Liver (tissue), 9 donors: ENCODE data around the gene CDH23. TPM values are rescaled to one million over a fixed set of nuclear protein-coding genes. Genes with fewer than 3 reads are reported as not detected.

Experiments used
- DNase-seq: peaks from one replicate; pipeline ENCODE4 v3.0.0-alpha.2; 2017; ENCODE audit warnings: low spot score
- H3K27ac ChIP-seq, 2 donors: one replicate each; pipeline ENCODE4 v1.7.0; 2013; ENCODE audit warnings: inconsistent platforms in 2 of 2, low read length in 2 of 2, control low read depth in 1 of 2, low read depth in 1 of 2, mild to moderate bottlenecking in 1 of 2
- H3K27me3 ChIP-seq, 4 donors: one replicate each; pipeline versions ENCODE4 v1.6.1 to v1.7.0; 2013; ENCODE audit warnings: low read length in 3 of 4, inconsistent platforms in 1 of 4, mild to moderate bottlenecking in 1 of 4, moderate library complexity in 1 of 4; ENCODE audit not compliant: control insufficient read depth in 4 of 4, insufficient read depth in 4 of 4
- H3K36me3 ChIP-seq, 4 donors: one replicate each; pipeline versions ENCODE4 v1.6.1 to v1.7.0; 2013; ENCODE audit warnings: low read length in 3 of 4, mild to moderate bottlenecking in 3 of 4, low read depth in 1 of 4, moderate library complexity in 1 of 4; ENCODE audit not compliant: control insufficient read depth in 4 of 4, insufficient read depth in 3 of 4
- H3K4me1 ChIP-seq, 4 donors: one replicate each; pipeline versions ENCODE4 v1.6.1 to v1.7.0; 2013; ENCODE audit warnings: low read length in 3 of 4, mild to moderate bottlenecking in 3 of 4, moderate library complexity in 1 of 4; ENCODE audit not compliant: control insufficient read depth in 4 of 4, insufficient read depth in 4 of 4
- H3K4me3 ChIP-seq, 3 donors: one replicate each; pipeline versions ENCODE4 v1.6.1 to v1.7.0; 2013; ENCODE audit warnings: low read length in 3 of 3, control low read depth in 1 of 3, low read depth in 1 of 3, mild to moderate bottlenecking in 1 of 3
- H3K9ac ChIP-seq, 2 donors: one replicate each; pipeline ENCODE4 v1.7.0; 2013; ENCODE audit warnings: low read length in 2 of 2, mild to moderate bottlenecking in 2 of 2, moderate library complexity in 2 of 2, control low read depth in 1 of 2, low read depth in 1 of 2
- H3K9me3 ChIP-seq, 4 donors: one replicate each; pipeline versions ENCODE4 v1.6.1 to v1.7.0; 2013; ENCODE audit warnings: low read length in 3 of 4; ENCODE audit not compliant: control insufficient read depth in 4 of 4
- ATF3 ChIP-seq: IDR thresholded peaks from 2 replicates; pipeline ENCODE4 v1.6.1; 2016; ENCODE audit warnings: antibody characterized with exemption
- CTCF ChIP-seq: fragments of 150-350 bp; IDR thresholded peaks from 2 replicates; pipeline ENCODE4 v1.5.1; 2017; ENCODE audit warnings: improper control_type of control experiment, low read depth, low read length; ENCODE audit not compliant: missing input control
- EGR1 ChIP-seq, 2 donors: IDR thresholded peaks; 2 replicates each; pipeline ENCODE4 v1.6.1; 2016 to 2018; ENCODE audit warnings: antibody characterized with exemption in 2 of 2, low read depth in 2 of 2
- FOXA1 ChIP-seq: IDR thresholded peaks from 2 replicates; pipeline ENCODE4 v1.6.1; 2016; ENCODE audit warnings: antibody characterized with exemption
- FOXA2 ChIP-seq: IDR thresholded peaks from 2 replicates; pipeline ENCODE4 v1.6.1; 2016; ENCODE audit warnings: antibody characterized with exemption
- GABPA ChIP-seq, 2 donors: IDR thresholded peaks in 1 of 2; conservative IDR thresholded peaks in 1 of 2; 2 replicates each; pipeline ENCODE4 v1.6.1; 2016; ENCODE audit warnings: antibody characterized with exemption in 2 of 2, mild to moderate bottlenecking in 1 of 2, moderate library complexity in 1 of 2
- HNF4A ChIP-seq, 2 donors: conservative IDR thresholded peaks; 2 replicates each; pipeline ENCODE4 v1.6.1; 2016; ENCODE audit warnings: antibody characterized with exemption in 2 of 2, mild to moderate bottlenecking in 2 of 2
- HNF4G ChIP-seq: IDR thresholded peaks from 2 replicates; pipeline ENCODE4 v1.6.1; 2016; ENCODE audit warnings: antibody characterized with exemption
- JUND ChIP-seq, 2 donors: IDR thresholded peaks; 2 replicates each; pipeline ENCODE4 v1.6.1; 2016; ENCODE audit warnings: antibody characterized with exemption in 2 of 2
- MAX ChIP-seq: IDR thresholded peaks from 2 replicates; pipeline ENCODE4 v1.6.1; 2016; ENCODE audit warnings: antibody characterized with exemption
- NR2F2 ChIP-seq: IDR thresholded peaks from 2 replicates; pipeline ENCODE4 v1.6.1; 2016; ENCODE audit warnings: antibody characterized with exemption
- RAD21 ChIP-seq, 2 donors: IDR thresholded peaks; 2 replicates each; pipeline ENCODE4 v1.6.1; 2016; ENCODE audit warnings: antibody characterized with exemption in 2 of 2, mild to moderate bottlenecking in 2 of 2
- REST ChIP-seq: IDR thresholded peaks from 2 replicates; pipeline ENCODE4 v1.6.1; 2016; ENCODE audit warnings: antibody characterized with exemption, mild to moderate bottlenecking
- RXRA ChIP-seq, 2 donors: IDR thresholded peaks; 2 replicates each; pipeline ENCODE4 v1.6.1; 2017 to 2018; ENCODE audit warnings: antibody characterized with exemption in 2 of 2, mild to moderate bottlenecking in 1 of 2
- SP1 ChIP-seq: IDR thresholded peaks from 2 replicates; pipeline ENCODE4 v1.6.1; 2018; ENCODE audit warnings: antibody characterized with exemption, mild to moderate bottlenecking
- TAF1 ChIP-seq: conservative IDR thresholded peaks from 2 replicates; pipeline ENCODE4 v1.6.1; 2016; ENCODE audit warnings: antibody characterized with exemption, mild to moderate bottlenecking
- YY1 ChIP-seq: IDR thresholded peaks from 2 replicates; pipeline ENCODE4 v1.6.1; 2016; ENCODE audit warnings: antibody characterized with exemption, mild to moderate bottlenecking
- ZBTB33 ChIP-seq: IDR thresholded peaks from 2 replicates; pipeline ENCODE4 v1.6.1; 2016; ENCODE audit warnings: antibody characterized with exemption
- WGBS: extraction: QIAGEN DNeasy Blood & Tissue Kit; methylation state at CpG from one replicate; pipeline ENCODE4 v1.1.7; 2013; 5-methylcytosine and 5-hydroxymethylcytosine counted together
- polyA plus RNA-seq, 2 donors: library from polyadenylated mRNA; stranded (reverse) in 1 of 2; unstranded in 1 of 2; fragments of 200-250 nt in 1 of 2; fragments of >200 nt in 1 of 2; fragmentation: Nextera tagmentation in 1 of 2; extraction: Ambion mirVana in 1 of 2; gene quantifications; one replicate each; pipeline versions ENCODE4 v1.2.1 to v1.2.3, GENCODE V29; 2013 to 2015
- total RNA-seq, 2 donors: library from RNA; depleted of rRNA; stranded (reverse); fragments of >200 nt; gene quantifications; one replicate each; pipeline ENCODE4 v1.2.3, GENCODE V29; 2014
- donor health status: healthy.
- donor health status: healthy.
- donor health status: healthy.
- donor health status: healthy.
- donor health status: healthy.

CDH23 gene
- total and polyA plus RNA-seq, 4 donors: 1.5 to 4.7 (median 3.4) TPM

- Histone ChIP-seq H3K36me3 (peaks cover 0 to 2% (median 0%) of the 10 kb centered on the region in 4 donors), H3K27me3 (no peaks in the 10 kb centered on the region), H3K27ac (no peak overlapping the region), H3K9ac (no peak overlapping the region), H3K4me3 (no peak overlapping the region), H3K9me3 (no peaks in the 10 kb centered on the region), H3K4me1 (no peaks in the 10 kb centered on the region)
- TF ChIP-seq FOXA2: no peak
- no peak for TF ChIP-seq ATF3
- no peak for DNase-seq
- WGBS: 93% methylated on average over 25 of the region's 25 CpGs
These were observed 412.9 kb downstream of the CDH23 start for GRCh38 chr10:71809628-71810027.

GRCh38 chr10:71810048-71810750 lies 413.5 kb downstream of the CDH23 start:
- no peak overlapping the region for H3K27ac ChIP-seq
- H3K4me3 ChIP-seq: no peak overlapping the region
- H3K4me1 ChIP-seq: no peaks in the 10 kb centered on the region
- no peaks in the 10 kb centered on the region for H3K9me3 ChIP-seq
- WGBS: 89% methylated on average over 13 of the region's 13 CpGs
- no peak for DNase-seq
- peaks cover 0 to 2% (median 0%) of the 10 kb centered on the region in 4 donors for H3K36me3 ChIP-seq
- no peak overlapping the region for H3K9ac ChIP-seq
- H3K27me3 ChIP-seq: no peaks in the 10 kb centered on the region
- no peak for TF ChIP-seq TAF1
- no peak for TF ChIP-seq CTCF
- no peak for TF ChIP-seq FOXA2
- TF ChIP-seq FOXA1: no peak
- TF ChIP-seq SP1: no peak
- TF ChIP-seq RAD21 (IDR thresholded peaks at IDR 0.05): no peak
- no peak for TF ChIP-seq JUND (IDR thresholded peaks at IDR 0.05)
- no peak for TF ChIP-seq RXRA (IDR thresholded peaks at IDR 0.05)
- no peak for TF ChIP-seq MAX
- TF ChIP-seq HNF4G: no peak
- TF ChIP-seq NR2F2: no peak
- TF ChIP-seq GABPA (IDR thresholded peaks at IDR 0.05 in 1 of 2, conservative IDR thresholded peaks at IDR 0.05 in 1 of 2): no peak
- TF ChIP-seq YY1: no peak
- no peak for TF ChIP-seq REST
- TF ChIP-seq HNF4A (conservative IDR thresholded peaks at IDR 0.05): no peak
- TF ChIP-seq ZBTB33: no peak
- TF ChIP-seq EGR1 (IDR thresholded peaks at IDR 0.05; ENCODE audit: low read depth in 2 of 2): no peak
- no peak for TF ChIP-seq ATF3
